Esophagus squamous epithelium (tissue), 4 donors: Measurements from ENCODE around the gene AHNAK.

Source experiments
- CTCF ChIP-seq, 6 experiments: fragments of 450-650 bp in 4 of 6; fragments of 200-600 bp in 2 of 6; sonication (generic) in 2 of 6; IDR thresholded peaks; one replicate each; pipeline ENCODE4 v1.5.1; 2016 to 2019; ENCODE audit warnings: antibody characterized with exemption in 6 of 6, mild to moderate bottlenecking in 4 of 6, moderate library complexity in 4 of 6
- POLR2A ChIP-seq, 4 donors: fragments of 450-650 bp; IDR thresholded peaks; one replicate each; pipeline ENCODE4 v1.6.1; 2017; ENCODE audit warnings: antibody characterized with exemption in 4 of 4, mild to moderate bottlenecking in 4 of 4, moderate library complexity in 3 of 4

- TF ChIP-seq POLR2A (IDR thresholded peaks at IDR 0.05) (no peak), CTCF (IDR thresholded peaks at IDR 0.05) (no peak)
These were observed 42.2 kb downstream of the AHNAK start for GRCh38 chr11:62504158-62504973.
